Activated CD8-positive, alpha-beta T cell treated with anti-CD3 and anti-CD28 coated beads, Interleukin-2, amount 10 ng/mL, durations not matched to agents 7 days and 5 days (primary cell): ENCODE results near the gene PCF11. TPM values are rescaled to one million over a fixed set of nuclear protein-coding genes. Genes with fewer than 3 reads are reported as not detected.
"Not testable (repeated sequence)": the region's sequence is repeated elsewhere in the genome, so short reads cannot be mapped to it uniquely, and the experiment has no call there.

Experiments used
- ATAC-seq: fragments of 150-1000 bp; cut with Tn5 transposase; one replicate; pipeline ENCODE4 v1.10.0; 2021; ENCODE audit warnings: moderate library complexity
- CTCF ChIA-PET: fragments of 350-600 bp; sonication (Branson Sonifier 250); formaldehyde crosslinking; loops from one replicate; lab custom pipeline; 2021; ENCODE audit warnings: antibody characterized with exemption; lab: Charles Lee
- POLR2A ChIA-PET: fragments of 350-600 bp; sonication (Branson Sonifier 250); formaldehyde crosslinking; loops from one replicate; lab custom pipeline; 2021; ENCODE audit warnings: antibody characterized with exemption; lab: Charles Lee
- DNase-seq: peaks from one replicate; pipeline ENCODE4 v3.0.0-alpha.2; 2020
- H3K27ac Mint-ChIP-seq: one replicate; pipeline ENCODE4 v1.8.0; 2021; ENCODE audit warnings: mild to moderate bottlenecking, mixed read lengths
- H3K27me3 Mint-ChIP-seq: one replicate; pipeline ENCODE4 v1.8.0; 2021; ENCODE audit warnings: low read depth, mixed read lengths
- H3K36me3 Mint-ChIP-seq: one replicate; pipeline ENCODE4 v1.8.0; 2021; ENCODE audit warnings: low read depth, mixed read lengths
- H3K4me1 Mint-ChIP-seq: one replicate; pipeline ENCODE4 v1.8.0; 2021; ENCODE audit warnings: low read depth, mixed read lengths
- H3K4me3 Mint-ChIP-seq: one replicate; pipeline ENCODE4 v1.8.0; 2021; ENCODE audit warnings: mild to moderate bottlenecking, mixed read lengths
- H3K9me3 Mint-ChIP-seq: one replicate; pipeline ENCODE4 v1.8.0; 2022; ENCODE audit warnings: mixed read lengths; ENCODE audit not compliant: insufficient read depth
- total RNA-seq, 2 experiments: library from RNA; stranded (reverse); gene quantifications; one replicate each; pipeline ENCODE4 v1.2.3, GENCODE V29; 2021

The PCF11 gene
- total RNA-seq, 2 experiments from 2014 or later: 65.9 to 67.2 TPM

GRCh38 chr11:83122766-83123165 is 34.2 kb upstream of the PCF11 start:
- no peak for DNase-seq
- H3K4me3 Mint-ChIP-seq: no peak overlapping the region
- no peaks in the 10 kb centered on the region for H3K27me3 Mint-ChIP-seq
- ChIA-PET POLR2A (interaction anchor here (1.2 kb wide), 1 partner anchor 34 kb away, joined by 4 read pairs; the partner anchor contains the start of gene PCF11), CTCF (no interaction called here)
- no peaks in the 10 kb centered on the region for H3K36me3 Mint-ChIP-seq
- peak; percentile 58 for ATAC-seq
- no peaks in the 10 kb centered on the region for H3K9me3 Mint-ChIP-seq
- H3K27ac Mint-ChIP-seq: no peak overlapping the region
- peaks cover 40% of the 10 kb centered on the region for H3K4me1 Mint-ChIP-seq

DNA sequence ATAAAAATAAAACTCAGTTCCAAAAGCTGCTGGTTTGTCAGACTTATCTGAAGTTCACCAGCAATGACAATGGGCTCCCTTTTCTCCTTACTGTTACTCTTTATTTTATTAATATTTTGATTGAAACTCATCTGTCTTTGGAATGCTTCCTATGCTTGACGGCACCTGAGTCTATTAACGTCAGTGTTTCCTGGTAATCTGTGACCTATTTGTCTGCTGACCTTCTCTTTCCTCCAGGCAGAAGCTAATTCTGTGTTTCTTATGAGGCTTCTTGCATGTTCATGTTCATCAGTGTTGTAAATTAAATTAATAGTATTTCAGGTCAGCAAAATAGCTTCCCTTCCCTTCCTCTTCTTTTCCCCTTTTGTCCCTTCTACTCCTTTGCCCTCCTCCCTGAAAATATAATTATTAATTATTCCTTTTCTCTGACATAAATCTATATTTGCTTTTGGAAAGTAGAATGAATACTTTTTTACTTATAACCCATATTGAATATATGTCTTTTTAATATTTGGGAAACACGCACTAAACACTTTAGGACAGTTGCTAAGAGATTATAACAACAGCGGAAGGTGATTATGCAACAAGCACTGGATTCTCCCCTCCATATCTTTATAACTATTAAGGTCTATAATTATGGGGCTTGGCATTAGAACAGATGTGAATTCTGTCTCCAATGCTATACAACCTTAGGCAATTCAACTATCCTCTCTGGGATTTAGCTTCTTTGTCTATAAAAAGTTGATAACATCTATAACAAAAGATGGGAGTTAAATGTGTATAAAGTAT is 32.1 kb upstream of the PCF11 start:
- Mint-ChIP-seq H3K4me3 (no peak overlapping the region), H3K4me1 (peaks cover 24% of the 10 kb centered on the region), H3K36me3 (no peaks in the 10 kb centered on the region), H3K27me3 (no peaks in the 10 kb centered on the region), H3K27ac (no peak overlapping the region), H3K9me3 (no peaks in the 10 kb centered on the region)
- DNase-seq (no peak), ATAC-seq (no peak)
- POLR2A ChIA-PET: interaction anchor here (1.0 kb wide), 1 partner anchor 31 kb away, joined by 4 read pairs; no protein-coding TSS in a partner anchor
- CTCF ChIA-PET: no interaction called here

DNA sequence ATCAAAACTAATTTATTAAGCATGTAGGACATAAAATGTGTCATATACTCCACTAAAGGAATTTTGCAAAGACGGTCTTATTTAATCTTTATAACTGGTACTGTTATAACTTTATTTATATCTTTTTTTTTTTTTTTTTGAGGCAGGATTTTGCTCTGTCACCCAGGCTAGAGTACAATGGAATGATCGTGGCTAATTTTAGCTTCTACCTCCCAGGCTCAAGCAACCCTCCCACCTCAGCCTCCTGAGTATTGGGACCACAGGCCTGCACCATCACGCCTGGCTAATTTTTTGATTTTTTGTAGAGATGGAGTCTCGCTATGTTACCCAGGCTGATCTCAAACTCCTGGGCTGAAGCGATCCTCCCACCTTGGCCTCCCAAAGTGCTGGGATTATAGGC is 31.4 kb upstream of the PCF11 start:
- no peak overlapping the region for H3K27ac Mint-ChIP-seq
- no peaks in the 10 kb centered on the region for H3K9me3 Mint-ChIP-seq
- H3K27me3 Mint-ChIP-seq: no peaks in the 10 kb centered on the region
- H3K36me3 Mint-ChIP-seq: no peaks in the 10 kb centered on the region
- ATAC-seq: no peak
- POLR2A ChIA-PET: interaction anchor here (1.0 kb wide), 1 partner anchor 30 kb away, joined by 4 read pairs; no protein-coding TSS in a partner anchor
- no peak for DNase-seq
- H3K4me1 Mint-ChIP-seq: peaks cover 20% of the 10 kb centered on the region
- H3K4me3 Mint-ChIP-seq: no peak overlapping the region
- CTCF ChIA-PET: no interaction called here

DNA sequence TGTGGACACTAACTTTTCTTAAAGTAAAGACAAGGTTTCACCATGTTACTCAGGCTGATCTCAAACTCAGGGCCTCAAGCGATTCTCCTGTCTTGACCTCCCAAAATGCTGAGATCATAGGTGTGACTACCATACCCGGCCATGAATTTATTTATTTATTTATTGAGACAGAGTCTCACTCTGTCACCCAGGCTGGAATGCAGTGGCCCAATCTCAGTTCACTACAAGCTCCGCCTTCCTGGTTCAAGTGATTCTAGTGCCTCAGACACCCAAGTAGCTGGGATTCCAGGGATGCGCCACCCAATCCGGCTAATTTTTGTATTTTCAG is 29.7 kb upstream of the PCF11 start:
- Mint-ChIP-seq H3K27ac (no peak overlapping the region), H3K9me3 (no peaks in the 10 kb centered on the region), H3K27me3 (no peaks in the 10 kb centered on the region), H3K4me3 (no peak overlapping the region), H3K4me1 (peaks cover 9% of the 10 kb centered on the region), H3K36me3 (no peaks in the 10 kb centered on the region)
- ATAC-seq (no peak), DNase-seq (no peak)
- ChIA-PET POLR2A (interaction anchor here (0.8 kb wide), 1 partner anchor 11 kb away, joined by 3 read pairs; no protein-coding TSS in a partner anchor), CTCF (interaction anchor here (1.2 kb wide), 1 partner anchor 11 kb away, joined by 6 read pairs; no protein-coding TSS in a partner anchor)

DNA sequence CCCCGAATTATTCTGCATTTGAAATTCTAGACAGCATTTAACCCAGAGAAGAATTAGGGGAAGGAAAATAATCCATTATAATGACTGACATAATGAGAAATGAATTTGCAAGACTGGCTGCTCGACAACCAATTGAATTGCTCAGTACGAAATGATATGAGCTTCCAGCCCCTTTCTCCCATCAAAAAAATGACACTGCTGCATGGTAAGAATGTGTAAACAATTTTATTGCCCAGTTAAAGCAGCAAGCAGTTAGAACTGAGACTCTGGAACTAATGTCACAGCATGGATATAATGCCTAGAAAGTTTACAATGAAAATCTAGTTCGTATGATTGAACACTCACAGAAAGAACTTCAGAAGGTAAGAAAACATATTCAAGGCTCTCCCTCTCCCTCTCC is 24.7 kb upstream of the PCF11 start:
- DNase-seq: no peak
- POLR2A ChIA-PET: no interaction called here
- CTCF ChIA-PET: no interaction called here
- Mint-ChIP-seq H3K4me1 (peaks cover 3% of the 10 kb centered on the region), H3K27me3 (no peaks in the 10 kb centered on the region), H3K36me3 (no peaks in the 10 kb centered on the region), H3K27ac (no peak overlapping the region), H3K4me3 (no peak overlapping the region), H3K9me3 (no peaks in the 10 kb centered on the region)
- ATAC-seq: no peak

DNA sequence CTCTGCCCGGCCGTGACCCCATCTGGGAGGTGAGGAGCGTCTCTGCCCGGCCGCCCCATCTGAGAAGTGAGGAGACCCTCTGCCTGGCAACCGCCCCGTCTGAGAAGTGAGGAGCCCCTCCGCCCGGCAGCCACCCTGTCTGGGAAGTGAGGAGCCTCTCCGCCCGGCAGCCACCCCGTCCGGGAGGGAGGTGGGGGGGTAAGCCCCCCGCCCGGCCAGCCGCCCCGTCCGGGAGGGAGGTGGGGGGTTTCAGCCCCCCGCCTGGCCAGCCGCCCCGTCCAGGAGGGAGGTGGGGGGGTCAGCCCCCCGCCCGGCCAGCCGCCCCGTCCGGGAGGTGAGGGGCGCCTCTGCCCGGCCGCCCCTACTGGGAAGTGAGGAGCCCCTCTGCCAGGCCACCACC is 23.7 kb upstream of the PCF11 start:
- H3K36me3 Mint-ChIP-seq, DNase-seq, ATAC-seq, H3K27ac Mint-ChIP-seq, CTCF ChIA-PET, POLR2A ChIA-PET, H3K9me3 Mint-ChIP-seq, H3K4me3 Mint-ChIP-seq, H3K27me3 Mint-ChIP-seq, H3K4me1 Mint-ChIP-seq: not testable (repeated sequence)

GRCh38 chr11:83139310-83139709 is 17.6 kb upstream of the PCF11 start:
- Mint-ChIP-seq H3K4me3 (no peak overlapping the region), H3K27me3 (no peaks in the 10 kb centered on the region), H3K36me3 (no peaks in the 10 kb centered on the region), H3K4me1 (peaks cover 7% of the 10 kb centered on the region), H3K9me3 (no peaks in the 10 kb centered on the region), H3K27ac (no peak overlapping the region)
- ChIA-PET POLR2A (no interaction called here), CTCF (no interaction called here)
- no peak for DNase-seq
- ATAC-seq: no peak

DNA sequence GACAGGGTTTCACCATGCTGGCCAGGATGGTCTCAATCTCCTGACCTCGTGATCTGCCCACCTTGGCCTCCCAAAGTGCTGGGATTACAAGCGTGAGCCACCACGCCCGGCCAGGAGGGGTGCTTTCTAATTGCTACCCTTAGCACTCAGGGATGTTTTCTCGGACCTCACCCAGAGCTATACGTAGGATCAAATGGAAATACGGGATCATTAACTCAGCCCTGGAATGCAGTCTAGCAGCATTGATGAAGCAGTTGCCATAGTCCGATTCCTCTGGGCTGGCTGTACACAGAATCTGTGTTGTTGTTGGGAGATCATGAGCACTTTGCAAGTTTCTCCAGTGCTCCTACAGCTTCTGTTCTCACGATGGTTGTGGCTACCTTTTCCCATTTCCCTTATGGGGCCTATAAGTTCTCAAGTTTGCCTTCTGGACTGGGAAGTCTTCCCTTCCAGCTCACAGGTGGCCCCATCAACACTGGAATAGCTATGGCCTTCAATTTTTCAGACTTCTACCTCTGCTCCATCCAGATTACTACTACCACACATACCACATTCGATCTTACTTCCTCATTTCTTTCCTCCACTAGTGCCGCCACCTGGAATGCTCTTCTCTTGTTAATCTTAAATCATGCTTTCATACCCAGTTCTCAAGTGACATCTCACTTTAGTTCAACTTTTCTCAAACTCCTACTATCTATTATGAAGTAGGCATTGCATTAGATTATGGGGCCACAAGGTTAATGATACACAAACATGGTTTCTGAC is 16.1 kb upstream of the PCF11 start:
- Mint-ChIP-seq H3K36me3 (no peaks in the 10 kb centered on the region), H3K9me3 (no peaks in the 10 kb centered on the region), H3K27ac (no peak overlapping the region), H3K4me1 (peaks cover 7% of the 10 kb centered on the region), H3K27me3 (peaks cover 2% of the 10 kb centered on the region), H3K4me3 (no peak overlapping the region)
- ChIA-PET POLR2A (interaction anchor here (0.9 kb wide), 1 partner anchor 15 kb away, joined by 3 read pairs; no protein-coding TSS in a partner anchor), CTCF (no interaction called here)
- ATAC-seq: no peak
- no peak for DNase-seq

DNA sequence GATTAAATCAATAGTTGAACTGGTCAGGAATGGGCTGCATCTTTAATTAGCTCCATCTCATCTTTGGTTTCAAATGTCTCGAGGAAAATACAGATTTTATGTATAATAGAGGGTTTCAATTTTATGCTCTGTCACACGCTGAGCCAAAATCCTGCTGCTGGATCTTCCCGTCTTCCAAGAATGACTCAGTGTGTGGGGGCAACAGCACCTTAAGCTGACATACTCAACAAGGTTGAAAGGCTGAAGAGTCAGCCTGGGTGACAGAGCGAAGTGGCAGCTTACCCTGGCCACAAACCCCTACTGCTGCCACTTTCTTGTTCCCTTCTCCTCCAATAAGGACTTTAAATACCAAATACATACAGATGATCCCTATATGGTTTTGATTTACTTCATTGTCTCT is 9.0 kb upstream of the PCF11 start:
- Mint-ChIP-seq H3K36me3 (no peaks in the 10 kb centered on the region), H3K27me3 (peaks cover 6% of the 10 kb centered on the region), H3K9me3 (no peaks in the 10 kb centered on the region), H3K4me3 (no peak overlapping the region), H3K27ac (no peak overlapping the region), H3K4me1 (no peaks in the 10 kb centered on the region)
- POLR2A ChIA-PET: interaction anchor here (0.6 kb wide), 1 partner anchor 116 kb away, joined by 3 read pairs; no protein-coding TSS in a partner anchor
- CTCF ChIA-PET: interaction anchor here (0.9 to 1.5 kb wide), 2 partner anchors 8 to 10 kb away, joined by 4 read pairs; partner anchors contain the start of gene PCF11
- ATAC-seq: no peak
- DNase-seq: no peak

- DNase-seq (no peak), ATAC-seq (no peak)
- no peaks in the 10 kb centered on the region for H3K9me3 Mint-ChIP-seq
- no peaks in the 10 kb centered on the region for H3K36me3 Mint-ChIP-seq
- ChIA-PET POLR2A (no interaction called here), CTCF (no interaction called here)
- H3K27me3 Mint-ChIP-seq: peaks cover 4% of the 10 kb centered on the region
- H3K4me1 Mint-ChIP-seq: peaks cover 6% of the 10 kb centered on the region
- H3K27ac Mint-ChIP-seq: no peak overlapping the region
- no peak overlapping the region for H3K4me3 Mint-ChIP-seq
Measured at GRCh38 chr11:83150450-83150849, 6.5 kb upstream of the PCF11 start.

GRCh38 chr11:83151274-83151977 is 5.5 kb upstream of the PCF11 start:
- ATAC-seq: no peak
- ChIA-PET CTCF (no interaction called here), POLR2A (no interaction called here)
- H3K4me3 Mint-ChIP-seq: no peak overlapping the region
- peaks cover 4% of the 10 kb centered on the region for H3K27me3 Mint-ChIP-seq
- H3K27ac Mint-ChIP-seq: no peak overlapping the region
- H3K9me3 Mint-ChIP-seq: no peaks in the 10 kb centered on the region
- DNase-seq: no peak
- H3K4me1 Mint-ChIP-seq: peaks cover 12% of the 10 kb centered on the region
- no peaks in the 10 kb centered on the region for H3K36me3 Mint-ChIP-seq
